CD4-positive, alpha-beta T cell treated with Interleukin-6 for 4 hours (primary cell): ENCODE measurements around the gene CD300C.
"Not testable (repeated sequence)": the region's sequence is repeated elsewhere in the genome, so short reads cannot be mapped to it uniquely, and the experiment has no call there.

Experiments
- DNase-seq: peaks from one replicate; pipeline ENCODE4 v3.0.0-alpha.2; 2020; ENCODE audit warnings: mixed read lengths

CD300C gene

DNA sequence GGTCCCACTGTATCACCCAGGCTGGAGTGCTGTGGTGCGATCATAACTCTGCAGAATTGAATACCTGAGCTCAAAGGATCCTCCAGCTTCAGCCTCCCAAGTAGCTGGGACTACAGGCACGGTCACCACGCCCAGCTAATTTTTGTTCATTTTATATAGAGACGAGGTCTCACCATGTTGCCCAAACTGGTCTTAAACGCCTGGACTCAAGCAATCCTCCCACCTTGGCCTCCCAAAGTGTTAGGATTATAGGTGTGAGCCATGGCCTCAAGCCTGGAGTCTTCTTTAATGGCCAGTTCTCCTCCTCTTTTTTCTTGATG lies 15.1 kb downstream of the CD300C start:
- DNase-seq = no peak

DNA sequence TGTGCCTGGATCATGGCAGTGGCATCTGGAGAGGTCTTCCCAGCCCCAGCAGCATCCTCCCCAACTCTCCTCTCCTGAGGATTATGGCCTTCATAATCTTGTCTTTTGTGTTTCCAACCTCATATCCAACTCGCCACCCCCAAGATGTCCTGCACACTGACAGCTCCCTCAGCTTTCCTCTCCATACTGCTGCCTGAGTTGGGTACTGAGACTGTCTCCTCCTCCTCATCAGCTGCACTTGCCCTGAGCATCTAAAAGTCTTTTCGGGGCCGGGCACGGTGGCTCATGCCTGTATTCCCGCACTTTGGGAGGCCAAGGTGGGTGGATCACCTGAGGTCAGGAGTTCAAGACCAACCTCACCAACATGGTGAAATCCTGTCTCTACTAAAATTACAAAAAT lies 16.7 kb downstream of the CD300C start:
- no peak for DNase-seq

DNA sequence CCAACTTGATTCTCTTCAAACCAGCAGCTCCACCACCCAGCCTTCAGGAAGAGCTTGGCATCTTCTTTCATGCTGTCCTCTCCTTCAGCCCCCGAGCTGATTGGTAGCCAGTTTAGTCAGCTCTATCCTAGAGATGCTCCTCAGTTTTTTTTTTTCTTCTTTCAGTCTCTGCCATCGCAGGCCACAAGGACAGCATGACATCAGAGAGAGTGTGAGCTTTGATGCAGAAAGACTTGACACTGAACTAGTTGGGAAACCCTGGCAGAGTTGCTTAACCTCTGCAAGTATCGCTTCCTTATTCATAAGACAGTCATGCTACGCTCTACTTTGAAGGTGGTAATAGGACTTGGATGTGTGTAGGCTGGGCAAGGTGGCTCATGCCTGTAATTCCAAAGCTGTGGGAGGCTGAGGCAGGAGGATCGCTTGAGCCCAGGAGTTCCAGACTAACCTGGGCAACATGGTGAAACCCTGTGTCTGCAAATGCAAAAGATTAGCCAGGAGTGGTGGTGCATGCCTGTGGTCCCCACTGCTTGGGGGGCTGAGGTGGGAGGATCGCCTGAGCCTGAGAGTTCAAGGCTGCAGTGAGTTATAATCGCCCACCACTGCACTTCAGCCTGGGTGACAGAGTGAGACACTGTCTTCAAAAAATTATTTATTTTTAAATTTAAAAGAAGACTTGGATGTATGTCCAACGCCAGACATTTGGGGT lies 17.3 kb downstream of the CD300C start:
- DNase-seq = no peak

DNA sequence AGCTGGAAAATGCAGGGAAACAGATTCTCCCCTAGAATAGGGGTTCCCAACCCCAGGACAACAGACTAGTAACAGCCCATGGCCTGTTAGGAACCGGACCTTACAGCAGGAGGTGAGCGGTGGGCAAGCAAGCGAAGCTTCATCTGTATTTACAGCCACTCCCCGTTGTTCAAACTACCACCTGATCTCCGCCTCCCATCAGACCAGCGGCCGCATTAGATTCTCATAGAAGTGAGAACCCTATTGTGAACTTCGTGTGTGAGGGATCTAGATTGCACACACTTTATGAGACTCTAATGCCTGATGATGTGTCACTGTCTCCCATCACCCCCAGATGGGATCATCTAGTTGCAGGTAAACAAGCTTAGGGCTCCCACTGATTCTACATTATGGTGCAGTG lies 18.2 kb downstream of the CD300C start:
- no peak for DNase-seq

DNA sequence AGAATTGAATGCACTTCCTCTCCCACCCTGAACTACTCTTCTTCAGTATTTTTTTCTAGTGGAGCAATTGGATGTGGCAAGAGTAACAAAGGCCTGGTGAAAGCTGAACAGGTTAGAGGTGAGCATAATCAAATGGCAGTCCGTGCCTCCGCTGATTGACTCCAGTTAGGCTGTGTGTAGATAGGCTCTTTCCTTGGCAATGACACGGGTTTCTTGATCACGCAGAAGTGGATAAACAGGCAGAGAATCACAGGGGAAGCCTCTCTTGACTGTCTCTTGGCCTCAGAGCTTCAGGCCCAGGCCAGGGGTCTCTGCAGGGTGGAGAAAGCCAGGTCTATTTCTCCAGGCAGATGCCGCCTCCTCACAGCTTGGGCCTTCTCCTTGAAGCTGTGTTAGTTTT lies 18.8 kb downstream of the CD300C start:
- no peak for DNase-seq

DNA sequence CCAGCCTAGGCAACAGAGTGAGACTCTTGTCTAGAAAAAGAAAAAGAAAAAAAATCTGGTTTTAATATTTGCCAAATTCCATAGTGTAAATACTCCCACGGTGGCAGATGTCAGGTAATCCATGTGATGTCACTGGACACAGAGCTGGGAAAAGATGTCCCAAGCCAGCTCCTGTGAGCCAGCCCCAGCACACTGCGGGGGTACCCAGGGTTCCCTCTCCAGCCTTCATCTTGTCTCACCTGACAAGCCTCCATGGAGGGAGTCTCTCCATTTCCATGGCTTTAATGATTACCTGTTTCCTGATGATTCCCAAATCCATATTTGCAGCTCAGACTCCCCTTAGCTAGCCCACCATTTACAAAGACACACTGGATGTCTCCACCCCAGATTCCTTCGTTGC lies 19.2 kb downstream of the CD300C start:
- no peak for DNase-seq

DNA sequence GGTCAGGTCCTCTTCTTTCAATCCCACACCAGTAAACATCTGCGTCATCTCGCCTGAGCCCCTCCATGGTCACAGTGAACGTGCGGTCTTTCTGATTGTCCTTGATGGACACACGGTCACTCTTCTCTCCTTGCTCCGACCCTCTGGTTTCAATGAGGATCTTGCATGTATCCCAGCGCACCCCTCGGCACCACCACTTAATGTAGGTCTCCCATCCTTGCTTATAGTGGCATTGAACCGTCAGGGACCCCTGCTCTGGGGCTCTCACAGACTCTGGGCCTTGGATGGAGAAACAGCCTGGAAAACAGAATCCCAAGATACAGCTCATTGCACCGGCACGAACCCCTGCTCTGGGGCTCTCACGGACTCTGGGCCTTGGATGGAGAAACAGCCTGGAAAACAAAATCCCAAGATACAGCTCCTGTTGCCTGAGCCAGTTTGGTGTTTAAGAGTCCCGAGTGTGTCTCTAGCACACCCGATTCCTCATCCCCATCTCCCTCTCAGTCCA lies 20.1 kb downstream of the CD300C start:
- DNase-seq = no peak

DNA sequence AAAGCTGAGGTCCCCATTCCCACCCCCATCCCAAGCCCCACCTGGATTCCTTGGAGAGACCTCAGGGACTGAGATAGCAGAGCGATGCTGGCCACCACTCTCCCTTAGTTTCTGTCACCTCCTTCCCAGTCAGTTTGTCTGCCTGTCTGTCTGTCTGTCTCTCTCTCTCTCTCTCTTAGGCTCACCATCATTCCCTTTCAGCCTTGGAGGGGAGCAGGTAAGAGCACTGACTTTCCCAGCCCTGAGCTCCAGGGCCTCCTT lies 20.5 kb downstream of the CD300C start:
- DNase-seq = no peak

DNA sequence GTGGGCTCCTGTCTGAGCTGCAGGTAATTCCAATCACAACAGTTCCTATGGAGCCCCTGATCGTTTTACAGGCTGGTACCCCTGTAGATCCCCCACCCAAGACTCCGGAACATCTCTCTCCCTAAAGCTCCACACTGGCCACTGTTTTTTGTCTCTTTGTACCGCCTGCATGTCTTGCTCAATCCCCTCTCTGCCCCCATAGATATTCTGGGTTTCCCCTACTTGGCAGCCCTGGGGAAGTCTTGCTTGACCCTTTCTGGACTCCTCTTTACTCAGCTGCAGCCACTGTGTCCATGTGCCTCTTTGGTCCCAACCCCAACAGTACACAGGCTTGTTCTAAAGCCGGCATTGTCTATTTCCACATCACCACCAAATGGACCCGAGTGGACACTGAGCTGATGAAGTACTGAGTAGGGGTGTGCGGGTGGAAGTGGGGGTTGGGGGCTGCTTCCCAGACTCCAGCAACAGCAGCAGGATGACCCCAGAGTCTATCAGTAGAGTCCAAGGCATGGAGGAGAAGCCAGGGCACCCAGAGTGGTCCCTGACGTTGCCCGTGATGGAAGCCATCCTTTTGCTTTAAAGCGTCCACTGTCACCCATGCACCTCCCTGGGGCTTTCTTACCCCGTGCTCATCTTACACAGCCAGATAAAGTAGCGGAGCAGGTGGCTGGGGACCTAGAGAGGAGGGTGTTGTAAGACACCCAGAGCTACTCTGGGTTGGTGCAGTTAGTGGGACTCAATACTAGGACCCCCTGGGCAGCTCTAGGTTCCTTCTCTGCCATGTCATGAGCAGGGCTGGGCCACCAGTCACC lies 21.1 kb downstream of the CD300C start:
- no peak for DNase-seq

DNA sequence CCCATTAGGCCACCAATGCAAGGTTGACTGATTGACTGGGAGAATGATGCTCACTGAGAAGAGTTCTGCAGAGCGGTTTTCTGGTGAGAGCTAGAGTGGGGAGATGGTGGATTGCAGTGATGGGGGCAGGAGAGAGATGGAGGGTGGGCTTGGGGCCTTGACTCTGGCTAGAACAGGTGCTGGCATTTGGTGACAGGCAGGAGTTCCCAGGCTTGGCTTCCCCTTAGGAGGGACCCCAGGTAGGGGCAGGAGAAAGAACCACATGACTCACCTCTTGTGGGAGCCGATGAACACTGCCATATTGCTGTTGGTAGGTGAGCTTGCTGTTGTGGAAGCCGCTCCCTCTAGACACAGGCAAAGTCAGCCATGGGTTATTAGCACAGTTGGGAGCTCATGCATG lies 22.6 kb downstream of the CD300C start:
- DNase-seq = no peak

DNA sequence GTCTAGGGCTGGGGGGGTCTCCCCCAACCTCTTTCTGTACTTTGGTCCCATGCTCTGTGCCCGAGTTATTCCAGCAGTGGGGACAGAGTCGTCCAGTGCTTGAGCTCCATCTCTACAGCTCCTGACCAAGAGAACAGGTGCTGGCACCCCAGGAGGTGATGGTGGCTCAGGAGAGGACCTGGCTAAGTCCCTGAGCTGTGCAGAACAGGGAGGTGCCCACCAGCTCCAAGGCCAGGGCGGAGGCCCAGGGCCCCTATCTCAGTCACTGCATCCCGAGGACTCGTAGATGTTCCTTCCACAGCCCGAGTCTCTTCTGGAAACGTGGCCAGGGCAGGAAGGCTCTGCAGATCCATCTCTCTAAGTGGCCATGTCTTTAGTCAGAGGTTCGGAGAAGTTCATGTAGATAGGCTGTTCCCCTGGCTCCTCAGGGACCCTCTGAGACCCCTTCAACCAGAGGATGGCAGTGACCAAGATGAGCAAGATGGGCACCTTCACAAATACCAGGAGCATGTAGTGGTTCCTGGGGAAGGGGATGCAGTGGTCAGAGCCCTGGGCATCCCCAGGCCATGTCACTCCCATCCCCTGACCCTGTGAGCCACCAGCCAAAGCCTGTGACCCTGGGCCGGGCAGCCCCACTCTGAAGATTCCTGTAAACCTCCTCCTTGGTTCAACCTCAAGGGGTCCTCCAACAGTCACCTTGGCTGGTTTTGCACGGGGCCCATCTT lies 23.4 kb downstream of the CD300C start:
- no peak for DNase-seq

DNA sequence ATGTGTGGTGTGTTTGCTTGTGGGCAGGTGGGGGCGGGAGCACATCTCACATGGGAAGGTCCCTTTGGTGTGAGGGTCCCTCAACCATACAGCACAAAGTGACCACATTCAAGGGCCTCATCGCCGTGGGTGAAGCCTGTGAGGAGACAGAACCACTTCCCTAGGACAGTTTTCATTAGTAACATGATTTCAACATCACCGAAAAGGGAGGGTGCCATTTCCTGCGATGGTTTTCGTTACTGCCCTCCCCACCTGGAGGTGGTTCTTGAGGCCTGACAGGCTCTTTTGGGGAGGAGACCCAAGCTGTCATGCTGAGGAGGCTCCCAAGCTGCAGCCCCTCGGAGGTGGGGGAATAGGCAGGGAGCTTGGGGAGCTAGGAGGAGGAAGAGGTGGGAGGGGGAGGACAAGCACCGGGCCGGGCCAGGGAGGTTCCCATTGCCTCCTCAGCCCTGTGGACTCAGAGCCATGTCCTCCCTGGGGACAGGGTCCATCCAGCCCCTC lies 24.2 kb downstream of the CD300C start:
- no peak for DNase-seq

DNA sequence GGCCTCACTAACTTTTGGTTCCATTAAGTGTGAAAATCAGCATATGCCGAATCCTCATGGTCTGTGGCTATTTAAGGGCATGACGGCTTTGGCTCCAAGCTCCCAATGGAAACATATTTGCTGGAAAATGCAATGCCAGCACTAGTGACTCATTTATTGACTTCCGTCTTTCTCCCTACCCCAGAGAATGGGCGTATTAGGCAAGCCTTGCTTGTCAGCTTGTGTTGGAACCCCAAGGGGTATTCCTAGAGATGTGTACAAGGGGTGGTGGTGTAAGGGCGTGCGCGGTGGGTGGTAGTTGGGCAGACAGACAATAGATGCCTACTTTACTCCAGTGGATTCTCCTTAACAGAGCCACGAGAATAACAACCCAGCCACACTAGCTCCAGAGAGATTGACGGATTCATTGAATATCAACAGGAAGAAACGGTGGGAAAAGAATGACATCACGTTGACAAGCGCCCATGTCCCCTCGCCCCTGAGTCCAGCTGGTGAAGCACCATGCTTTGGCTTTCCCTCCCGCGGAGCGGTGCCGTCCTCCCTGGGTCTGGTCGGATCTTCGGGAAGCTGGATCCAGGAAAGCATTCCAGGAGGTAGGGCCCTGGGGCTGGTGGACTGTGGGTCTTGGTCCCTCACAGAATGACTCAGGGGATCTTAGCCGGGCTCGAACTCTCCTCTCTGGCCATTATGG lies 25.0 kb downstream of the CD300C start:
- DNase-seq = no peak

DNA sequence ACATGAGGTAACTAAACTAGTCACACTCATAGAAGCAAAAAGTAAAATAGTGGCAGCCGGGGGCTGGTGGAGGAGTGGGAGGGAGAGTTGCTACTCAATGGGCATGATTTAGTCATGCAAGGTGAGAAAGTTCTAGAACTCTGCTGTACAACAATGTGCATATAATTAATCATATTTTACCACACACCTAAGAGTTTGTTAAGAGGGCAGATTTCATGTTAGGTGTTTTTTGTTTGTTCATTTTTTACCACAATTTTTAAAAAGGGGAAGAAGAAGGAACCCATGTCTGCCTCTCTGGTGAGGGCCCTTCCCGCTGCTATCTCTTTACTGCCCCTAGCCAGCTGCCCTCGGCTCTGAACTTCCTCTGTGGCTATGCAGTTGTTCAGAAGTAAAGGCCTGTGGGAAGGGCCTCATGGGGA lies 25.9 kb downstream of the CD300C start:
- no peak for DNase-seq

DNA sequence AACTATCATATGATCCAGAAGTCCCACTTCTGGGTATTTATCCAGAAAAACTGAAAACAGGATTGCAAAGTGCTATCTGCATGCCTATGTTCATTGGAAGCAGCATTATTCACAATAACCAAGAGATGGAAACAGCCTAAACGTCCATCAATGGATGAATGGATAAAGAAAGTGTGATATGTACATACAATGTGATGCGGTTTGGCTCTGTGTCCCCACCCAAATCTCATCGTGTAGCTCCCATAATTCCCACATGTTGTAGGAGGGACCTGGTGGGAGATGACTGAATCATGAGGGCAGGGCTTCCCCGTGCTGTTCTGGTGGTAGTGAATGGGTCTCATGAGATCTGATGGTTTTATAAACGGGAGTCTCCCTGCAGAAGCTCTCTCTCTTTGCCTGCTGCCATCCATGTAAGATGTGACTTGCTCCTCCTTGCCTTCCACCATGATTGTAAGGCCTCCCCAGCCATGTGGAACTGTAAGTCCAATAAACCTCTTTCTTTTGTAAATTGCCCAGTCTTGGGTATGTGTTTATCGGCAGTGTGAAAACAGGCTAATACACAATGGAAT lies 27.4 kb downstream of the CD300C start:
- not testable (repeated sequence) for DNase-seq

DNA sequence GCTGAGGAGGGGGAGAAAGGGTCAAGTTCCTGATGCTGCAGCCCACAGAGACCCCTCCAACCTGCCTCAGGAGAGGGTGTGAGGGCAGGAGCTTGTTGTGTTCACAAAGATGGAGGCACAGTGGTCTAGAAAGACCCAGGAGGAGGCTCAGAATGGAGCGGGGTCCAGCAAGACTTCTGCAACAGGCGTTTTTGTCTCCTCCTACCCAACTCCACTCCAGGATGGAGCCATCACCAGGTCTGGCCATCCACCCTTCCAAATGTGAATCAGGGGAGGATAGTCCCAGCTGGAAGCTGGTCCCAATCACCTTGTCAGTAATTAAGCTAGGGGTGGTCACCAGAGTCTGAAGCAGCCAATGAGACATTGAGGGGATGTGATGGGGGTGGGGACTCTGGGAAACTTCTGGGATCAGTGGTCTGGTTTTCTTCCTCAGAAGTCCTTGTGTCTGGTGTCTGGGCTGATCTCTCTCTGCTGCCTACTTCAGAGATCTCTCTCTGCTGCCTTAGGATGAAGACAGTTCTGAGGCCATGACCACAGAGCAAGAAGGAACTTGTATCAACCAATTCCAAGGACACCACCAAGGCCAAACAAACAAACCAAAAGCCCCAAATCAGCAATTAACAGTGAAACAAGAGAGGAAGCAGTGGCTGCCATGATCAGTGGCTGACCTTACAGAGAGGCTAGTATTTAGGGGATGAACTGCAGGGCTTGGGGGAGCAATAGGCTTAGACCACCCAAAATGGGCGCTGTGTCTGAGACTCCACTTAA lies 29.2 kb downstream of the CD300C start:
- DNase-seq = no peak

DNA sequence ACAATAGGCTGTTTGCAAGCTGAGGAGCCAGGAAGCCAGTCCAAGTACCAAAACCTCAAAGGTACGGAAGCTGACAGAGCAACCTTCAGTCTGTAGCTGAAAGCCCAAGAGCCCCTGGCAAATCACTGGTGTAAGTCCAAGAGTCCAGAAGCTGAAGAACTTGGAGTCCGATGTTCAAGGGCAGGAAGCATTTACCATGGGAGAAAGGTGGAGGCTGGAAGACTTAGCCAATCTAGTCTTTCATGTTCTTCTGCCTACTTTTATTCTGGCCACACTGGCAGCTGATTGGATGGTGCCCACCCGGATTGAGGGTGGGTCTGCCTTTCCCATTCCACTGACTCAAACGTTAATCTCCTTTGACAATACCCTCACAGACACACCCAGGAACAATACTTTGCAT lies 30.0 kb downstream of the CD300C start:
- DNase-seq = no peak

DNA sequence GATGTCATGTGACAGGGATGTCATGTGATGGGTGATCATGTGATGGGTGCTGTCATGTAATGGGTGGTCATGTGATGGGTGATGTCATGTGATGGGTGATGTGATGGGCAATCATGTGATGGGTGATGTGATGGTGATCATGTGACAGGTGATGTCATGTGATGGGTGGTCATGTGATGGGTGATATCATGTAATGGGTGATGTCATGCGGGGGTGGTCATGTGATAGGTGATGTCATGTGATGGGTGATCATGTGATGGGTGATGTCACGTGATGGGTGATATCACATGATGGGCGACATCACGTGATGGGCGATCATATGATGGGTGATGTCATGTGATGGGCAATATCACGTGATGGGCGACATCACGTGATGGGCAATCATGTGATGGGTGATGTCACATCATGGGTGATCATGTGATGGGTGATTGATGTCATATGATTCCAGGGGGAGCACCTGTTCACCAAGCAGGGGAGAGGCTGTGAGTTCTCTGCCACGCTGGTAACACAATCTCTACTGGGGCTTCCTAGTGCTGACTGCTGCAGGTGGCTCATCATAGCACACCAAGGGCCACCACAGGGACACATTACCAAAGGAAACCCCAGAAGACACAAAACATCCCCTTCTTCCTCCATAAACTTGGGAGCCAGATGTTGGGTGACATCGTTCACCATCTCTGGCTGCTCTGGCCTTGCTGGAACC lies 31.1 kb downstream of the CD300C start:
- DNase-seq = no peak

DNA sequence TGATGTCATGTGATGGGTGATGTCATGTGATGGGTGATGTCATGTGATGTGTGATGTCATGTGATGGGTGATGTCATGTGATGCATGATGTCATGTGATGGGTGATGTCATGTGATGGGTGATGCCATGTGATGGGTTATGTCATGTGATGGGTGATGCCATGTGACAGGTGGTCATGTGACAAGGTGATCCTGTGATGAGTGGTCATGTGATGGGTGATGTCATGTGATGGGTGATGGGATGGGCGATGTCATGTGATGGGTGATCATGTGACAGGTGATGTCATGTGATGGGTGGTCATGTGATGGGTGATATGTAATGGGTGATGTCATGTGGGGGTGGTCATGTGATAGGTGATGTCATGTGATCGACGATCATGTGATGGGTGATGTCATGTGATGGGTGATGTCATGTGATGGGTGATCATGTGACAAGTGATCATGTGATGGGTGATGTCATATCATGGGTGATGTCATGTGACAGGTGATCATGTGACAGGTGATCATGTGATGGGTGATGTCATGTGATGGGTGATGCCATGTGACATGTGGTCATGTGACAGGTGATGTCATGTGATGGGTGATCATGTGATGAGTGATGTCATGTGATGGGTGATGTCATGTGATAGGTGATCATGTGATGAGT lies 31.8 kb downstream of the CD300C start:
- DNase-seq = no peak

DNA sequence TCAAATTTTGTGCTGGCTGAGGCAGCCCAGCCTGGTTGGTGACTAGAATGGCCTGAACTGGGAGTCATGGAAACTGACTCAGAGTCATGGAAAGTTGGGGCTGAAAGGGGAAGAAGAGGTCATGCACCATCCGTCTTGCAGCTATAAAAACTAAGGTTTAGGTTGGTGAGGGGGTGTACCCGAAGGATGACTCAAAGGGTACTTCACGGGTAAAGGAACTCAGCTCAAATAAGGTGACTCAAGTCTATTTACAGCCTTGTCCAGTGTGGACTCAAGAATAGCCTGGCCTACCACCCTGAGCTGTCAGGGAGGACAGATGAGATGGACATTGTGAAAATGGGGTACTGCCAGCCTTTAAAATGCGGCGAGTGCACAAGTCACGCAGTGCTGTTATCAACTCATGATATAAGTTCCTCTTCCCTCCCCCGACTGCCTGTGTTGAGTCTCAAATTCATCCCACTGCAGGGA lies 33.3 kb downstream of the CD300C start:
- no peak for DNase-seq

DNA sequence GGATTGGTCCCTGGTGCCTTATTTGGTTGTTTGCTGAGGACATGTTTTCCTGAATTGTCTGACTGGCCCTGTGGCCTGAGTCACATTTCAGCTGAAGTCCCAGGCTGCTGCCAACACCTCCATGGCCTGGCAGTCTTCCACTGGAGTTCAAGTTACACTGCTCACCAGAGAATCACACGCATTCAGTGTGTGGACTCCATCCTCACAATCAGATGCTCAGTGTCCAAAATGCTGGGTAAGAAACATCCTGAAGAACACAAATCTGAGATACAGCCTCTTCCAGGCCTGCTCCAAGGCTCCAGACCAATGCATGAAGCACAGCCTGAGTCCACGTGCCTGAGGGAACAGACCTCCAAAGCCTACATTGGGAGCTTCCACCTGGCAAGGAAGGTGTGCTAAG lies 33.9 kb downstream of the CD300C start:
- DNase-seq = no peak
